Epithelial cell of proximal tubule (primary cell): ENCODE data around the gene RNF2. TPM values are rescaled to one million over a fixed set of nuclear protein-coding genes. Genes with fewer than 3 reads are reported as not detected.

Experiments used
- DNase-seq: peaks from one replicate; pipeline ENCODE4 v3.0.0-alpha.2; 2011; ENCODE audit warnings: low read depth
- H3K4me3 ChIP-seq: 2 replicates; pipeline ENCODE4 v1.5.1; 2011; ENCODE audit warnings: low read depth, mild to moderate bottlenecking, low read length
- total RNA-seq: library from RNA; depleted of rRNA; stranded (reverse); fragments of >200 nt; gene quantifications from 2 replicates; pipeline ENCODE4 v1.2.3, GENCODE V29; 2015
- TF ChIP-seq, protein P1 (sequence below): conservative IDR thresholded peaks from 2 replicates; pipeline ENCODE4 v1.5.1; 2012; ENCODE audit warnings: low read depth, mild to moderate bottlenecking, low read length

Gene RNF2
- total RNA-seq, 1 donor from 2014 or later: 12.3 TPM

DNA sequence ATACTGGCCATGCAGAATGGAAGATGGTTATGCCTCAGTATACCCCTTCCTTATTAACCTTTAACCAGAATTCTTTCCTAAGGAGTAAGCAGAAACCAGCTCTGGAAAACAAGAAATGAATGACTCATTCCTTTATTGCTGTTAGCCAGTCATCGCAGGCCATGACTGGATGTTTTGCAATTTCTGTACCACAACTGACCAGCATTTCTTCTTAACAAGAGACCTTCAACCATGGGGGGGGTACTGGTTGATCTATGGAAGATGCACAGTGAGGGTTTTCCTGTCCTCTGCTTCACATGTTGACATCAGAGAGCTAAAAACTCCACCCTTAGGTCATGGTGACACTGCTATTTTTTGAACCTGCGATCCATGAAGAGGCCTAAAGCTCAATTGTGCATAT is 28.0 kb upstream of the RNF2 start:
- DNase-seq: peak; percentile 89
- no peak overlapping the region for H3K4me3 ChIP-seq
- TF ChIP-seq, protein P1, sequence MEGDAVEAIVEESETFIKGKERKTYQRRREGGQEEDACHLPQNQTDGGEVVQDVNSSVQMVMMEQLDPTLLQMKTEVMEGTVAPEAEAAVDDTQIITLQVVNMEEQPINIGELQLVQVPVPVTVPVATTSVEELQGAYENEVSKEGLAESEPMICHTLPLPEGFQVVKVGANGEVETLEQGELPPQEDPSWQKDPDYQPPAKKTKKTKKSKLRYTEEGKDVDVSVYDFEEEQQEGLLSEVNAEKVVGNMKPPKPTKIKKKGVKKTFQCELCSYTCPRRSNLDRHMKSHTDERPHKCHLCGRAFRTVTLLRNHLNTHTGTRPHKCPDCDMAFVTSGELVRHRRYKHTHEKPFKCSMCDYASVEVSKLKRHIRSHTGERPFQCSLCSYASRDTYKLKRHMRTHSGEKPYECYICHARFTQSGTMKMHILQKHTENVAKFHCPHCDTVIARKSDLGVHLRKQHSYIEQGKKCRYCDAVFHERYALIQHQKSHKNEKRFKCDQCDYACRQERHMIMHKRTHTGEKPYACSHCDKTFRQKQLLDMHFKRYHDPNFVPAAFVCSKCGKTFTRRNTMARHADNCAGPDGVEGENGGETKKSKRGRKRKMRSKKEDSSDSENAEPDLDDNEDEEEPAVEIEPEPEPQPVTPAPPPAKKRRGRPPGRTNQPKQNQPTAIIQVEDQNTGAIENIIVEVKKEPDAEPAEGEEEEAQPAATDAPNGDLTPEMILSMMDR: no peak

DNA sequence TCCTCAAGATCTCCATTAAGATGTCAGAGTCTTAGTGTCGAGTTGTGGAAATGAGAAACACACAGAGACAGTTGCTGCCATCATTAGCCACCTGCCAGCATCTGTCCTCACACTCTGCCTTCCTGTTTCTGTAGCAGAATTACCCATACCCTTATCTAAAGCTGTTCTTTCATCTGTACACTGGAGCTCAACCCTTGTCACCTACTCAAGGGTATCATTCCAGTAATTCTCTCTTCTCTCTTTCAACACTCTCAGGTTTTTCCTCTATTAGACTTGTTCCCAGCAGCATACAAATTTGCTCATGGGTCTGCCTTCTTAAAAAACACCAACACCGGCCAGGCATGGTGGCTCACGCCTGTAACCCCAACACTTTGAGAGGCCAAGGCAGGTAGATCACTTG is 27.4 kb upstream of the RNF2 start:
- TF ChIP-seq, protein P1: no peak
- no peak for DNase-seq
- no peak overlapping the region for H3K4me3 ChIP-seq

DNA sequence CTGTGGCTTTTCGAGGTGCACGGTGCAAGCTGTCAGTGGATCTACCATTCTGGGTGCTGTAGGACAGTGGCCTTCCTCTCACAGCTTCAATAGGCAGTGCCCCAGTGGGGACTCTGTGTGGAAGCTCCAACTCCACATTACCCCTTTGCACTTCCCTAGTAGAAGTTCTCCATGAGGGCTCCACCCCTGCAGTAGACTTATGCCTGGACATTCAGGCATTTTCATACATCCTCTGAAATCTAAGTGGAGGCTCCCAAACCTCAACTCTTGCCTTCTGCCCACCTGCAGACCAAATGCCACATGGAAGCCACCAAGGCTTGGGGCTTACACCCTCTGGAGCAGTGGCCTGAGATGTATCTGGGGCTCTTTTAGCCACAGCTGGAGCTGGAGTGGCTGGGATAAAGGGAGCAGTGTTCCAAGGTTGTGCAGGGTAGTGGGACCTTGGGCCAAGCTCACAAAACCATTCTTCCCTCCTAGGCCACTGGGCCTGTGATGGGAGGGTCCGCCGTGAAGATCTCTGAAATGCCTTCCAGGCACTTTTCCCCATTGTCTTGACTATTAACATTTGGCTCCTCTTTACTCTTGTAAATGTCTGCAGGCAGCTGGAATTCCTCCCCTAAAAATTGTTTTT is 18.0 kb upstream of the RNF2 start:
- DNase-seq: no peak
- TF ChIP-seq, protein P1: no peak
- no peak overlapping the region for H3K4me3 ChIP-seq

DNA sequence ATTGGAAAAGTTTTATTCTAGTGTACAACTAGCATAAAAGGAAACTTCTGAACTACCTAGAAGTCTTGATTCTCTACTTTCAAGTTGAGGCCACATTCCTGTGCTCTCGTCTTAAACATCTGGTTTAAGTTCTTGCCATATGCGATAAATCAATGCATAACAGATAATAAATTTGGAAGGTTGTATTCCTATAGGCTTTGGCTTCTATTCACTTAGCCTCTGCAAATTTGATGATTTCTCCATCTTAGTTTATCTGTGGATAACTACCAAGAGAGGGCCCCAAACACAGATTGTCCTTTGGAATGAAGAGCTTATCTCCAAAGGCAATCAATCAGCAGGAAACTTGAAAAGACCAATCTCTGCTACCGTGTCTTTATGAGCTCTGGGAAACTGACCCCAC is 11.7 kb upstream of the RNF2 start:
- TF ChIP-seq, protein P1: no peak
- H3K4me3 ChIP-seq: no peak overlapping the region
- DNase-seq: no peak

DNA sequence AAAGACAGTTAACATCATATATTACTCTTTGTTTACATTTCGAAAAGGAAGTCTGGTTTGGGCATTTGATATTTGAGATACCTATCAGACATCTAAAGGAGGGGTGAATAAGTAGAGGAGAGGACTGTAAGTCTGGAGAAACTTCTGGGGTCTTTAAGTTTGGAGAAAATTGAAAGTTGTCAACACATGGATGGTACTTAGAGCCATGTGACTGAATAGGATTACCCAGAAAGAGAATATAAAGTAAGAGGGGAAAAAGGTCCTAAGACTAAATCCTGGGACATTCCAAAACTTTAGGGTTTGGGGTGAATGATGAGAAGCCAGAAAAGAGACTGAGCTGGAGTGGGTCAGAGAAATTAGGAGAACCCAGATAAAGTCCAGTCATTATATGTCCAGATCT is 10.1 kb upstream of the RNF2 start:
- TF ChIP-seq, protein P1: no peak
- no peak for DNase-seq
- H3K4me3 ChIP-seq: no peak overlapping the region

DNA sequence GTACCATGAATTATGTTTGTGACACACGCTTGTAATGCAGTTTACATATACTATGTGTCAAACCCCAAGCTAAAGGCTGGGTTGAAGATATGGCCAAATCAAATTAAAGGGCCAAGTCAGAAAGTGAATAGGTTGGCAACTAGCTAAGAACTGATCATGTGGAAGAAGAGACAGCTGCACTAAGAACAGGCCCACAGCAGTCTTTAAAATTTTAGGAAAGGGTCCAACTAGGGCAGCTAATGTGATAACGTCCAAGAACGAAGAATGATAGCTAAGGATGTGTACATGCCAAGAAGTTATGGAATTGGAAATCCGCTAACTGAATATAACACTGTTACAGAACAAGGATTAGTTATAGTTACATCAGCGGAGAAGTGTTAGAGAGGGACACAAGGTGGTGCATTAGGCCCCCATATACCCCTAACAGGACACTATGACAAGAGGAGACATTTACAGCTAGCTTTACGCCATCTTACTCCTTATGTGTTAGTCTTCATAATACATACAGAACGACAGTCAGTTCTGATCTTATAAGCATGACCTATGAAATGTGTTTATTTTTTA is 6.5 kb upstream of the RNF2 start:
- no peak overlapping the region for H3K4me3 ChIP-seq
- no peak for DNase-seq
- TF ChIP-seq, protein P1: no peak
